Stomach (tissue), 9 donors: ENCODE data around the gene LAMP5. TPM values are rescaled to one million over a fixed set of nuclear protein-coding genes. Genes with fewer than 3 reads are reported as not detected.

Source experiments
- DNase-seq, 2 donors: peaks; one replicate each; pipeline versions ENCODE4 v3.0.0 to v3.0.0-alpha.2; 2013 to 2019
- H3K27ac ChIP-seq, 5 donors: fragments of 200-600 bp in 4 of 5; sonication (generic) in 4 of 5; one replicate each; pipeline ENCODE4 v1.5.1; 2013 to 2019; ENCODE audit warnings: mild to moderate bottlenecking in 1 of 5, moderate library complexity in 1 of 5
- H3K27me3 ChIP-seq, 3 donors: fragments of 200-600 bp; sonication (generic); one replicate each; pipeline ENCODE4 v1.5.1; 2017 to 2019; ENCODE audit warnings: mixed run types in 1 of 3
- H3K36me3 ChIP-seq, 4 donors: fragments of 200-600 bp; sonication (generic); 1 replicate in 3 of 4; 2 replicates in 1 of 4; pipeline ENCODE4 v1.5.1; 2016 to 2019
- H3K4me1 ChIP-seq, 4 donors: fragments of 200-600 bp; sonication (generic); one replicate each; pipeline ENCODE4 v1.5.1; 2016 to 2019
- H3K4me3 ChIP-seq, 4 donors: fragments of 200-600 bp; sonication (generic) in 3 of 4; one replicate each; pipeline ENCODE4 v1.5.1; 2016 to 2019; ENCODE audit warnings: mild to moderate bottlenecking in 1 of 4
- H3K9me3 ChIP-seq, 4 donors: fragments of 200-600 bp; sonication (generic); one replicate each; pipeline ENCODE4 v1.5.1; 2016 to 2019
- EP300 ChIP-seq: sonication (generic); formaldehyde crosslinking; IDR thresholded peaks from one replicate; pipeline ENCODE4 v1.6.1; 2017; ENCODE audit warnings: antibody characterized with exemption
- POLR2A ChIP-seq, 4 donors: fragments of 450-650 bp; IDR thresholded peaks; one replicate each; pipeline ENCODE4 v1.6.1; 2016; ENCODE audit warnings: antibody characterized with exemption in 4 of 4, control low read depth in 2 of 4, mild to moderate bottlenecking in 1 of 4, moderate library complexity in 1 of 4
- POLR2AphosphoS5 ChIP-seq, 3 donors: sonication (generic); formaldehyde crosslinking; IDR thresholded peaks; one replicate each; pipeline ENCODE4 v1.6.1; 2016; ENCODE audit warnings: antibody characterized with exemption in 3 of 3
- WGBS, 5 donors: extraction: QIAGEN DNeasy Blood & Tissue Kit in 3 of 5; methylation state at CpG; one replicate each; pipeline versions ENCODE4 v1.1.5 to v1.1.7; 2013 to 2018; 5-methylcytosine and 5-hydroxymethylcytosine counted together
- intact Hi-C: fragments of 100-400 bp; cut with DNase I; formaldehyde crosslinking; loops from one replicate; pipeline ENCODE4 v1.15.1; 2023; ENCODE audit warnings: low total_unique reads
- polyA plus RNA-seq, 3 donors: library from polyadenylated mRNA; stranded (reverse); fragments of 200-250 nt; gene quantifications; one replicate each; pipeline ENCODE4 v1.2.3, GENCODE V29; 2013
- total RNA-seq, 5 donors: library from RNA; depleted of rRNA; stranded (reverse); fragments of >200 nt; gene quantifications; one replicate each; pipeline versions ENCODE4 v1.1.0 to v1.2.3, GENCODE V29; 2014 to 2016
- TF ChIP-seq, protein P1 (sequence below), 7 experiments: fragments of 450-650 bp in 4 of 7; fragments of 200-600 bp in 3 of 7; sonication (generic) in 3 of 7; IDR thresholded peaks; one replicate each; pipeline ENCODE4 v1.5.1; 2016 to 2019; ENCODE audit warnings: antibody characterized with exemption in 7 of 7, control low read depth in 2 of 7, mild to moderate bottlenecking in 1 of 7
- donor health status: healthy with polysubstance abuse.
- donor health status: Bipolar disorder and iron deficiency.
- donor health status: healthy.

LAMP5 gene
- total and polyA plus RNA-seq, 8 donors, result 0.20 to 2.9 (median 0.52) TPM; not detected in 4

DNA sequence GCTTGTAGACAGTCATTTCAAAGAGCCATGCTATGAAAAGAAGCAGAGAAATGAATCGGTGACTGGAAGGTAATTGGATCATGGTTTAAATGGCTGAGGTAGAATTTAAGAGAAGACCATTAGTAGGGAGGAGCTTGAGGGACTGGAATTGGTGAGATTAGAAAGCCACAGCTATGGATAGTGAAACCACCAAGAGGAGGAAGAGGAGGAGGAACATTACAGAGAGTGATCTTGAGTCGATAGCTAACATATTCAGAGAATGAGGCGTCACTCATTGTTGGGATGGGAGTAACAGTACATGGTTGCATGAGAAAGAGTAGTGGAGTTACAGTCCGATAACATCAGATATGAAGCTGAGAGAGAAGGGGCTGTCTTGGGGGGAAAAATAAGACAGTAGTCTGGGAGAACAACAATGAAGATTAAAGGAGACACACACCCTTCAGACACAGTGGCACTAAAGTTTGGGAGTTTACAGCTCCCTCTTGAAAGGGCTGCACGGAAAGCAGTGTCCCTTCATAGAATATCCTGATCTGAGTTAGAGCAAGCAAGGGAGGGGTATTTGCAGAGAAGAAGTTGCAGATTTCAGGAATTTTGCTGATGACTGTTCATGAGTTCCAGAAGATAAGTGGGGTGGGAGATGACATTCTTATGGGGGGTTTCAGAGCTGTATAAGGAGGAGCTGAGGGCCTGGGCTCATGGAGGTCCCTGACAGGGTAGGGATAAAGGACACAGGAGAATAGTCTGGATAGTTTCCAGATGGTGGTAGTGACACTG is 15.1 kb upstream of the LAMP5 start:
- Histone ChIP-seq H3K9me3 (no peaks in the 10 kb centered on the region), H3K36me3 (no peaks in the 10 kb centered on the region), H3K4me3 (no peak overlapping the region), H3K27ac (no peak overlapping the region), H3K4me1 (no peaks in the 10 kb centered on the region), H3K27me3 (no peaks in the 10 kb centered on the region)
- 88 to 96% (median 93%) methylated on average over 5 of the region's 5 CpGs for WGBS, 5 donors
- no peak for DNase-seq
- intact Hi-C loops, result no loop called here
- TF ChIP-seq EP300 (no peak), POLR2AphosphoS5 (IDR thresholded peaks at IDR 0.05) (no peak), POLR2A (IDR thresholded peaks at IDR 0.05) (no peak)
- TF ChIP-seq, protein P1, sequence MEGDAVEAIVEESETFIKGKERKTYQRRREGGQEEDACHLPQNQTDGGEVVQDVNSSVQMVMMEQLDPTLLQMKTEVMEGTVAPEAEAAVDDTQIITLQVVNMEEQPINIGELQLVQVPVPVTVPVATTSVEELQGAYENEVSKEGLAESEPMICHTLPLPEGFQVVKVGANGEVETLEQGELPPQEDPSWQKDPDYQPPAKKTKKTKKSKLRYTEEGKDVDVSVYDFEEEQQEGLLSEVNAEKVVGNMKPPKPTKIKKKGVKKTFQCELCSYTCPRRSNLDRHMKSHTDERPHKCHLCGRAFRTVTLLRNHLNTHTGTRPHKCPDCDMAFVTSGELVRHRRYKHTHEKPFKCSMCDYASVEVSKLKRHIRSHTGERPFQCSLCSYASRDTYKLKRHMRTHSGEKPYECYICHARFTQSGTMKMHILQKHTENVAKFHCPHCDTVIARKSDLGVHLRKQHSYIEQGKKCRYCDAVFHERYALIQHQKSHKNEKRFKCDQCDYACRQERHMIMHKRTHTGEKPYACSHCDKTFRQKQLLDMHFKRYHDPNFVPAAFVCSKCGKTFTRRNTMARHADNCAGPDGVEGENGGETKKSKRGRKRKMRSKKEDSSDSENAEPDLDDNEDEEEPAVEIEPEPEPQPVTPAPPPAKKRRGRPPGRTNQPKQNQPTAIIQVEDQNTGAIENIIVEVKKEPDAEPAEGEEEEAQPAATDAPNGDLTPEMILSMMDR (IDR thresholded peaks at IDR 0.05), result no peak

DNA sequence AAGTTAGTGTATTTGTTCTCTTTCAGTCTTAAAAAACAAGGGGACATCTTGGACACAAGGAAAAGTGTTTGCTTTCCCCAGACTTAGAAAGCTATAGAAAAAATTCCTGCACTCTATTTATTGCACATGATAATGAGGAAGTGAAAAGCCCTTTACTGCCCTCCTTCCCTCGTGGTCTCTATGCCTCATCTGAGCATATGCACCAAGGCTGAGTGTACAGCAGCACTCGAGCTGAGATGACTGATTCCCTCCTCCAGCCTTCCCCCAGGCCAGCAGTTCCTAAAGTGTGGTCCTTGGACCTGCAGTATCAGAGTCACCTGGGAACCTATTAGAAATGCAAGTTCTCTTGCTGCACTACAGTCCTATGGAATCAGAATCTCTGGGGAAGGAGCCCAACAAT is 14.3 kb upstream of the LAMP5 start:
- TF ChIP-seq EP300 (no peak), POLR2A (IDR thresholded peaks at IDR 0.05) (no peak), POLR2AphosphoS5 (IDR thresholded peaks at IDR 0.05) (no peak)
- TF ChIP-seq, protein P1 (IDR thresholded peaks at IDR 0.05), result no peak
- no peaks in the 10 kb centered on the region for H3K36me3 ChIP-seq
- DNase-seq, result no peak
- H3K27ac ChIP-seq, result no peak overlapping the region
- 13 to 43% (median 27%) methylated on average over 2 of the region's 2 CpGs for WGBS, 5 donors
- peaks cover 0 to 5% (median 0%) of the 10 kb centered on the region in 3 donors for H3K27me3 ChIP-seq
- H3K9me3 ChIP-seq, result no peaks in the 10 kb centered on the region
- H3K4me1 ChIP-seq, result no peaks in the 10 kb centered on the region
- no peak overlapping the region for H3K4me3 ChIP-seq
- intact Hi-C loops, result no loop called here

DNA sequence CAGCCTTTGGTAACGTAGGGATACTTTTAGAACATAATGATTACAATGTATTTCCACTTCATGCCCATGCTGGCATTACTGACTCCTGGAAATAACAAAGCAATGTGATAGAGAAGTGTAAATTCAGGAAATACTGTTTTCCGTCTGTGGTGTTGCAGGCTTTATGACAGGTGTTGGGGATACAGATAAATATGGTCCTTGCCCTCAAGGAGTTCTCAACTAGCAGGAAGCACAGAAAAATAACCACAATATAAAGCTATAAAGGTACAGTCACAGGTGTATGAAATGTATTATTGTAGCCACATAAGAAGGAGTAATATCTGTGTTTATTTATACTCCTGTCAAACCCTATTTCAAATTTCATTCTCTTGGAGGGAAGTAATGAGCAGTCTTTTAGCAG is 12.9 kb upstream of the LAMP5 start:
- 58 to 79% (median 69%) methylated on average over 2 of the region's 2 CpGs for WGBS, 5 donors
- Histone ChIP-seq H3K9me3 (no peaks in the 10 kb centered on the region), H3K27ac (no peak overlapping the region), H3K27me3 (peaks cover 0 to 19% (median 7%) of the 10 kb centered on the region in 3 donors), H3K4me3 (no peak overlapping the region), H3K4me1 (peaks cover 0 to 5% (median 4%) of the 10 kb centered on the region in 4 donors), H3K36me3 (no peaks in the 10 kb centered on the region)
- DNase-seq, result no peak
- intact Hi-C loops, result no loop called here
- no peak for TF ChIP-seq POLR2A (IDR thresholded peaks at IDR 0.05)
- TF ChIP-seq, protein P1 (IDR thresholded peaks at IDR 0.05), result no peak

- no peaks in the 10 kb centered on the region for H3K9me3 ChIP-seq
- H3K36me3 ChIP-seq, result no peaks in the 10 kb centered on the region
- H3K27ac ChIP-seq, result no peak overlapping the region
- intact Hi-C loops, result no loop called here
- no peak for TF ChIP-seq EP300
- TF ChIP-seq, protein P1 (IDR thresholded peaks at IDR 0.05), result no peak
- no peak for TF ChIP-seq POLR2AphosphoS5 (IDR thresholded peaks at IDR 0.05)
- no peak for TF ChIP-seq POLR2A (IDR thresholded peaks at IDR 0.05)
- H3K4me3 ChIP-seq, result no peak overlapping the region
- DNase-seq, result peak in 1 of 2 donors; percentile 56
- H3K27me3 ChIP-seq, result peaks cover 2 to 41% (median 29%) of the 10 kb centered on the region in 3 donors
- WGBS, 5 donors, result 51 to 64% (median 58%) methylated on average over 9 of the region's 9 CpGs
- H3K4me1 ChIP-seq, result peaks cover 0 to 27% (median 19%) of the 10 kb centered on the region in 4 donors
Measured at GRCh38 chr20:9503526-9504245, 10.7 kb upstream of the LAMP5 start.
